Upper lobe of left lung (tissue), 4 donors: ENCODE results near the gene MMD2.

Experiments used
- CTCF ChIP-seq, 6 experiments: fragments of 450-650 bp in 4 of 6; fragments of 200-600 bp in 2 of 6; sonication (generic) in 2 of 6; IDR thresholded peaks; one replicate each; pipeline ENCODE4 v1.5.1; 2016 to 2019; ENCODE audit warnings: antibody characterized with exemption in 6 of 6
- EP300 ChIP-seq, 4 donors: sonication (generic); formaldehyde crosslinking; IDR thresholded peaks; one replicate each; pipeline ENCODE4 v1.5.1; 2017; ENCODE audit warnings: antibody characterized with exemption in 4 of 4, control low read depth in 2 of 4
- POLR2AphosphoS5 ChIP-seq, 2 donors: sonication (generic); formaldehyde crosslinking; IDR thresholded peaks; one replicate each; pipeline ENCODE4 v1.5.1; 2017; ENCODE audit warnings: antibody characterized with exemption in 2 of 2

GRCh38 chr7:4959893-4960292 lies 906 bp upstream of the MMD2 start:
- TF ChIP-seq CTCF (IDR thresholded peaks at IDR 0.05): no peak
- TF ChIP-seq EP300 (IDR thresholded peaks at IDR 0.05): no peak
- TF ChIP-seq POLR2AphosphoS5 (IDR thresholded peaks at IDR 0.05): no peak
